GM23338 (cell line): ENCODE measurements around the gene KLHL22. TPM values are rescaled to one million over a fixed set of nuclear protein-coding genes. Genes with fewer than 3 reads are reported as not detected.

ENCODE experiments used
- ATAC-seq: fragments of 200-7000 bp; cut with Tn5 transposase; 3 replicates; pipeline ENCODE4 v1.9.1; 2020
- DNase-seq: peaks from one replicate; pipeline ENCODE4 v3.0.0-alpha.2; 2015; ENCODE audit warnings: low spot score
- H2AFZ ChIP-seq: fragments of 200-600 bp; sonication (generic); 2 replicates; pipeline ENCODE4 v1.8.0; 2016; ENCODE audit warnings: antibody characterized with exemption, mild to moderate bottlenecking, moderate library complexity
- H3F3A ChIP-seq: fragments of 200-600 bp; sonication (generic); replicated peaks from 2 replicates; pipeline ENCODE4 v1.8.0; 2017; ENCODE audit warnings: antibody characterized with exemption, mixed run types, low read depth
- H3K27ac ChIP-seq: fragments of 200-600 bp; sonication (generic); 2 replicates; pipeline ENCODE4 v1.6.1; 2016; ENCODE audit warnings: low read depth
- H3K27me3 ChIP-seq: fragments of 200-600 bp; sonication (generic); 2 replicates; pipeline ENCODE4 v1.8.0; 2016; ENCODE audit warnings: mild to moderate bottlenecking, mixed run types, moderate library complexity; ENCODE audit not compliant: insufficient read depth
- H3K36me3 ChIP-seq: fragments of 200-600 bp; sonication (generic); 2 replicates; pipeline ENCODE4 v1.8.0; 2016; ENCODE audit warnings: mild to moderate bottlenecking; ENCODE audit not compliant: insufficient read depth
- H3K4me1 ChIP-seq: fragments of 200-600 bp; sonication (generic); 2 replicates; pipeline ENCODE4 v1.8.0; 2016; ENCODE audit warnings: mild to moderate bottlenecking, moderate library complexity; ENCODE audit not compliant: insufficient read depth
- H3K4me2 ChIP-seq: fragments of 200-600 bp; sonication (generic); 2 replicates; pipeline ENCODE4 v1.7.1; 2017; ENCODE audit warnings: mixed run types
- H3K4me3 ChIP-seq: fragments of 200-600 bp; sonication (generic); 2 replicates; pipeline ENCODE4 v1.6.1; 2016; ENCODE audit warnings: mixed run types
- H3K79me2 ChIP-seq: fragments of 200-600 bp; sonication (generic); replicated peaks from 2 replicates; pipeline ENCODE4 v1.8.0; 2017; ENCODE audit warnings: mild to moderate bottlenecking; ENCODE audit not compliant: insufficient read depth
- H3K9me2 ChIP-seq: fragments of 200-600 bp; sonication (generic); 2 replicates; pipeline ENCODE4 v1.8.0; 2017; ENCODE audit not compliant: insufficient read depth
- H4K20me1 ChIP-seq: fragments of 200-600 bp; sonication (generic); replicated peaks from 2 replicates; pipeline ENCODE4 v1.8.0; 2017; ENCODE audit warnings: mild to moderate bottlenecking; ENCODE audit not compliant: insufficient read depth
- H3K27ac Mint-ChIP-seq: 2 replicates; pipeline ENCODE4 v1.8.0; 2020; ENCODE audit warnings: inconsistent platforms, mild to moderate bottlenecking, moderate library complexity, mixed read lengths
- H3K27me3 Mint-ChIP-seq: 3 replicates; pipeline ENCODE4 v1.8.0; 2022; ENCODE audit warnings: low read depth, mild to moderate bottlenecking, moderate library complexity, mixed read lengths, inconsistent platforms; ENCODE audit not compliant: insufficient read depth, poor library complexity
- H3K36me3 Mint-ChIP-seq: 3 replicates; pipeline ENCODE4 v1.8.0; 2021; ENCODE audit warnings: low read depth, mild to moderate bottlenecking, inconsistent platforms, moderate library complexity, mixed read lengths
- H3K4me1 Mint-ChIP-seq: 3 replicates; pipeline ENCODE4 v1.8.0; 2020; ENCODE audit warnings: mild to moderate bottlenecking, inconsistent platforms, mixed read lengths
- H3K4me3 Mint-ChIP-seq: 3 replicates; pipeline ENCODE4 v1.8.0; 2021; ENCODE audit warnings: moderate library complexity, mild to moderate bottlenecking, inconsistent platforms, mixed read lengths
- H3K9me3 Mint-ChIP-seq: 3 replicates; pipeline ENCODE4 v1.8.0; 2020; ENCODE audit warnings: moderate library complexity, mild to moderate bottlenecking, inconsistent platforms, mixed read lengths
- CREB1 ChIP-seq: fragments of 250-450 bp; sonication (Bioruptor Pico); IDR thresholded peaks from 2 replicates; pipeline ENCODE4 v1.5.0; 2020; ENCODE audit warnings: low read depth, mild to moderate bottlenecking, moderate library complexity
- EZH2 ChIP-seq: fragments of 200-600 bp; sonication (generic); IDR thresholded peaks from one replicate; pipeline ENCODE4 v1.8.0; 2017; ENCODE audit warnings: antibody characterized with exemption, mild to moderate bottlenecking, low read depth; ENCODE audit not compliant: unreplicated experiment
- EZH2phosphoT487 ChIP-seq: fragments of 200-600 bp; sonication (generic); IDR thresholded peaks from one replicate; pipeline ENCODE4 v1.8.1; 2018; ENCODE audit warnings: antibody characterized with exemption; ENCODE audit not compliant: unreplicated experiment
- JUNB ChIP-seq: IDR thresholded peaks from one replicate; pipeline ENCODE4 v1.6.1; 2016; ENCODE audit warnings: antibody characterized with exemption; ENCODE audit not compliant: unreplicated experiment
- NANOG ChIP-seq: IDR thresholded peaks from 2 replicates; pipeline ENCODE4 v1.6.1; 2016; ENCODE audit warnings: antibody characterized with exemption, borderline replicate concordance
- POLR2AphosphoS5 ChIP-seq: IDR thresholded peaks from 2 replicates; pipeline ENCODE4 v1.6.1; 2016; ENCODE audit warnings: antibody characterized with exemption, low read depth
- STAT1 ChIP-seq: IDR thresholded peaks from one replicate; pipeline ENCODE4 v1.6.1; 2016; ENCODE audit warnings: antibody characterized with exemption; ENCODE audit not compliant: unreplicated experiment
- ZNF114 ChIP-seq: fragments of 250-450 bp; sonication (Bioruptor Pico); IDR thresholded peaks from 2 replicates; pipeline ENCODE4 v1.5.0; 2020; ENCODE audit warnings: mild to moderate bottlenecking, moderate library complexity
- ZNF331 ChIP-seq: fragments of 250-450 bp; sonication (Bioruptor Pico); IDR thresholded peaks from 2 replicates; pipeline ENCODE4 v1.5.0; 2020; ENCODE audit warnings: low read depth, mild to moderate bottlenecking, moderate library complexity
- polyA plus RNA-seq: library from polyadenylated mRNA; unstranded; fragments of >200 nt; fragmentation: Nextera tagmentation; extraction: Ambion mirVana; gene quantifications from 2 replicates; pipeline ENCODE4 v1.2.1, GENCODE V29; 2016
- total RNA-seq: library from RNA; depleted of rRNA; stranded (reverse); fragments of >200 nt; shearing (Covaris generic); gene quantifications from 2 replicates; pipeline ENCODE4 v1.2.3, GENCODE V29; 2014
- TF ChIP-seq, protein P1 (sequence below): fragments of 250-450 bp; sonication (Bioruptor Pico); IDR thresholded peaks from 2 replicates; pipeline ENCODE4 v1.5.0; 2020; ENCODE audit warnings: mild to moderate bottlenecking, moderate library complexity
- TF ChIP-seq, protein P2 (sequence below): IDR thresholded peaks from one replicate; pipeline ENCODE4 v1.6.1; 2018; ENCODE audit warnings: antibody characterized with exemption; ENCODE audit not compliant: unreplicated experiment
- TF ChIP-seq, protein P3 (sequence below), 2 experiments: fragments of 200-600 bp in 1 of 2; sonication (generic) in 1 of 2; conservative IDR thresholded peaks; 2 replicates each; pipeline versions ENCODE4 v1.5.1 to v1.6.1; 2016 to 2017; ENCODE audit warnings: antibody characterized with exemption in 2 of 2, low read depth in 2 of 2, mild to moderate bottlenecking in 2 of 2, moderate library complexity in 1 of 2
- TF ChIP-seq, protein P4 (sequence below): IDR thresholded peaks from 2 replicates; pipeline ENCODE4 v1.6.1; 2016; ENCODE audit warnings: antibody characterized with exemption

The KLHL22 gene
- total and polyA plus RNA-seq, 2 experiments from 2014 or later: 2.4 to 16.0 TPM

DNA sequence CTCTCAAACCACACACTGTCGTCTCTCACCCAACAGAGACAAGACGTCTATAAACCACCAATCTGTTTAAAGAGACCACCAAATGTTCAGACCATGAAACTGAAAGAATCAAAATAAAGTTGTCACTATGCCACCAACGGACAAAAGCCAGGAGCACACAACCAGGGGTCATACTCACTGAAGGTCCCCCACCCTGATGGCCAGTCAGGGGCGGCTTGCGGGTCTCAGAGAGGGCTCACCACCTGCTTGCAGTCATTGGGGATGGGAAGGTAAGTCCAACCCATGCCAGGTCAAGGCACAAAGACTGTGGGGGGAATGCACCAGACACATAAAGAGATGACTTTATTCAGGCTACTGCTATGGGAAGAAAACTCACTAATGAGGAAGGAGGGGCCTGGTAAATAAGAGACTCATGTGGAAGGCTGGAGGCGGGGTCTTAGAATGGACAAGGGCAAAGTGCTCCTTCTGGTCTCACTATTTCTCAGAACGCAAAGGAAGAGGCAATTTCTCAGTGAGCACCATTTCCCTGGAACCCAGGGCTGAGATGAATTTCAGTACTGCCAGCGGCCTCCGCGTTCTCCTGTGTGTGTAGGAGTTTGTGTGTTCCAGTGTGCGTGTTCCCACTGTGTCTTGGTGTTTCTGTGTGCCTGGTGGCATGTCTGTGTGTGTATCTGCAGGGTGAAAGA, 75.3 kb downstream of the KLHL22 start:
- Histone ChIP-seq H3K9me2 (no peaks in the 10 kb centered on the region), H3K4me1 (no peaks in the 10 kb centered on the region), H3K79me2 (no peaks in the 10 kb centered on the region), H3K27ac (no peak overlapping the region), H3K36me3 (no peaks in the 10 kb centered on the region), H3K4me3 (no peak overlapping the region), H2AFZ (no peak overlapping the region), H3K4me2 (no peak overlapping the region), H4K20me1 (no peaks in the 10 kb centered on the region), H3K27me3 (peaks cover 15% of the 10 kb centered on the region), H3F3A (no peaks in the 10 kb centered on the region)
- TF ChIP-seq NANOG (no peak), ZNF114 (CRISPR knock-in tag) (no peak), JUNB (no peak), EZH2 (no peak), POLR2AphosphoS5 (no peak), ZNF331 (CRISPR knock-in tag) (no peak), CREB1 (CRISPR knock-in tag) (no peak), EZH2phosphoT487 (no peak), STAT1 (no peak)
- TF ChIP-seq, protein P1, sequence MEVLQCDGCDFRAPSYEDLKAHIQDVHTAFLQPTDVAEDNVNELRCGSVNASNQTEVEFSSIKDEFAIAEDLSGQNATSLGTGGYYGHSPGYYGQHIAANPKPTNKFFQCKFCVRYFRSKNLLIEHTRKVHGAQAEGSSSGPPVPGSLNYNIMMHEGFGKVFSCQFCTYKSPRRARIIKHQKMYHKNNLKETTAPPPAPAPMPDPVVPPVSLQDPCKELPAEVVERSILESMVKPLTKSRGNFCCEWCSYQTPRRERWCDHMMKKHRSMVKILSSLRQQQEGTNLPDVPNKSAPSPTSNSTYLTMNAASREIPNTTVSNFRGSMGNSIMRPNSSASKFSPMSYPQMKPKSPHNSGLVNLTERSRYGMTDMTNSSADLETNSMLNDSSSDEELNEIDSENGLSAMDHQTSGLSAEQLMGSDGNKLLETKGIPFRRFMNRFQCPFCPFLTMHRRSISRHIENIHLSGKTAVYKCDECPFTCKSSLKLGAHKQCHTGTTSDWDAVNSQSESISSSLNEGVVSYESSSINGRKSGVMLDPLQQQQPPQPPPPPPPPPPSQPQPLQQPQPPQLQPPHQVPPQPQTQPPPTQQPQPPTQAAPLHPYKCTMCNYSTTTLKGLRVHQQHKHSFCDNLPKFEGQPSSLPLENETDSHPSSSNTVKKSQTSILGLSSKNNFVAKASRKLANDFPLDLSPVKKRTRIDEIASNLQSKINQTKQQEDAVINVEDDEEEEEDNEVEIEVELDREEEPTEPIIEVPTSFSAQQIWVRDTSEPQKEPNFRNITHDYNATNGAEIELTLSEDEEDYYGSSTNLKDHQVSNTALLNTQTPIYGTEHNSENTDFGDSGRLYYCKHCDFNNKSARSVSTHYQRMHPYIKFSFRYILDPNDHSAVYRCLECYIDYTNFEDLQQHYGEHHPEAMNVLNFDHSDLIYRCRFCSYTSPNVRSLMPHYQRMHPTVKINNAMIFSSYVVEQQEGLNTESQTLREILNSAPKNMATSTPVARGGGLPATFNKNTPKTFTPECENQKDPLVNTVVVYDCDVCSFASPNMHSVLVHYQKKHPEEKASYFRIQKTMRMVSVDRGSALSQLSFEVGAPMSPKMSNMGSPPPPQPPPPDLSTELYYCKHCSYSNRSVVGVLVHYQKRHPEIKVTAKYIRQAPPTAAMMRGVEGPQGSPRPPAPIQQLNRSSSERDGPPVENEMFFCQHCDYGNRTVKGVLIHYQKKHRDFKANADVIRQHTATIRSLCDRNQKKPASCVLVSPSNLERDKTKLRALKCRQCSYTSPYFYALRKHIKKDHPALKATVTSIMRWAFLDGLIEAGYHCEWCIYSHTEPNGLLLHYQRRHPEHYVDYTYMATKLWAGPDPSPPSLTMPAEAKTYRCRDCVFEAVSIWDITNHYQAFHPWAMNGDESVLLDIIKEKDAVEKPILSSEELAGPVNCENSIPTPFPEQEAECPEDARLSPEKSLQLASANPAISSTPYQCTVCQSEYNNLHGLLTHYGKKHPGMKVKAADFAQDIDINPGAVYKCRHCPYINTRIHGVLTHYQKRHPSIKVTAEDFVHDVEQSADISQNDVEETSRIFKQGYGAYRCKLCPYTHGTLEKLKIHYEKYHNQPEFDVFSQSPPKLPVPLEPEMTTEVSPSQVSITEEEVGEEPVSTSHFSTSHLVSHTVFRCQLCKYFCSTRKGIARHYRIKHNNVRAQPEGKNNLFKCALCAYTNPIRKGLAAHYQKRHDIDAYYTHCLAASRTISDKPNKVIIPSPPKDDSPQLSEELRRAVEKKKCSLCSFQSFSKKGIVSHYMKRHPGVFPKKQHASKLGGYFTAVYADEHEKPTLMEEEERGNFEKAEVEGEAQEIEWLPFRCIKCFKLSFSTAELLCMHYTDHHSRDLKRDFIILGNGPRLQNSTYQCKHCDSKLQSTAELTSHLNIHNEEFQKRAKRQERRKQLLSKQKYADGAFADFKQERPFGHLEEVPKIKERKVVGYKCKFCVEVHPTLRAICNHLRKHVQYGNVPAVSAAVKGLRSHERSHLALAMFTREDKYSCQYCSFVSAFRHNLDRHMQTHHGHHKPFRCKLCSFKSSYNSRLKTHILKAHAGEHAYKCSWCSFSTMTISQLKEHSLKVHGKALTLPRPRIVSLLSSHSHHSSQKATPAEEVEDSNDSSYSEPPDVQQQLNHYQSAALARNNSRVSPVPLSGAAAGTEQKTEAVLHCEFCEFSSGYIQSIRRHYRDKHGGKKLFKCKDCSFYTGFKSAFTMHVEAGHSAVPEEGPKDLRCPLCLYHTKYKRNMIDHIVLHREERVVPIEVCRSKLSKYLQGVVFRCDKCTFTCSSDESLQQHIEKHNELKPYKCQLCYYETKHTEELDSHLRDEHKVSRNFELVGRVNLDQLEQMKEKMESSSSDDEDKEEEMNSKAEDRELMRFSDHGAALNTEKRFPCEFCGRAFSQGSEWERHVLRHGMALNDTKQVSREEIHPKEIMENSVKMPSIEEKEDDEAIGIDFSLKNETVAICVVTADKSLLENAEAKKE: no peak
- TF ChIP-seq, protein P2, sequence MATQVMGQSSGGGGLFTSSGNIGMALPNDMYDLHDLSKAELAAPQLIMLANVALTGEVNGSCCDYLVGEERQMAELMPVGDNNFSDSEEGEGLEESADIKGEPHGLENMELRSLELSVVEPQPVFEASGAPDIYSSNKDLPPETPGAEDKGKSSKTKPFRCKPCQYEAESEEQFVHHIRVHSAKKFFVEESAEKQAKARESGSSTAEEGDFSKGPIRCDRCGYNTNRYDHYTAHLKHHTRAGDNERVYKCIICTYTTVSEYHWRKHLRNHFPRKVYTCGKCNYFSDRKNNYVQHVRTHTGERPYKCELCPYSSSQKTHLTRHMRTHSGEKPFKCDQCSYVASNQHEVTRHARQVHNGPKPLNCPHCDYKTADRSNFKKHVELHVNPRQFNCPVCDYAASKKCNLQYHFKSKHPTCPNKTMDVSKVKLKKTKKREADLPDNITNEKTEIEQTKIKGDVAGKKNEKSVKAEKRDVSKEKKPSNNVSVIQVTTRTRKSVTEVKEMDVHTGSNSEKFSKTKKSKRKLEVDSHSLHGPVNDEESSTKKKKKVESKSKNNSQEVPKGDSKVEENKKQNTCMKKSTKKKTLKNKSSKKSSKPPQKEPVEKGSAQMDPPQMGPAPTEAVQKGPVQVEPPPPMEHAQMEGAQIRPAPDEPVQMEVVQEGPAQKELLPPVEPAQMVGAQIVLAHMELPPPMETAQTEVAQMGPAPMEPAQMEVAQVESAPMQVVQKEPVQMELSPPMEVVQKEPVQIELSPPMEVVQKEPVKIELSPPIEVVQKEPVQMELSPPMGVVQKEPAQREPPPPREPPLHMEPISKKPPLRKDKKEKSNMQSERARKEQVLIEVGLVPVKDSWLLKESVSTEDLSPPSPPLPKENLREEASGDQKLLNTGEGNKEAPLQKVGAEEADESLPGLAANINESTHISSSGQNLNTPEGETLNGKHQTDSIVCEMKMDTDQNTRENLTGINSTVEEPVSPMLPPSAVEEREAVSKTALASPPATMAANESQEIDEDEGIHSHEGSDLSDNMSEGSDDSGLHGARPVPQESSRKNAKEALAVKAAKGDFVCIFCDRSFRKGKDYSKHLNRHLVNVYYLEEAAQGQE: no peak
- TF ChIP-seq, protein P3, sequence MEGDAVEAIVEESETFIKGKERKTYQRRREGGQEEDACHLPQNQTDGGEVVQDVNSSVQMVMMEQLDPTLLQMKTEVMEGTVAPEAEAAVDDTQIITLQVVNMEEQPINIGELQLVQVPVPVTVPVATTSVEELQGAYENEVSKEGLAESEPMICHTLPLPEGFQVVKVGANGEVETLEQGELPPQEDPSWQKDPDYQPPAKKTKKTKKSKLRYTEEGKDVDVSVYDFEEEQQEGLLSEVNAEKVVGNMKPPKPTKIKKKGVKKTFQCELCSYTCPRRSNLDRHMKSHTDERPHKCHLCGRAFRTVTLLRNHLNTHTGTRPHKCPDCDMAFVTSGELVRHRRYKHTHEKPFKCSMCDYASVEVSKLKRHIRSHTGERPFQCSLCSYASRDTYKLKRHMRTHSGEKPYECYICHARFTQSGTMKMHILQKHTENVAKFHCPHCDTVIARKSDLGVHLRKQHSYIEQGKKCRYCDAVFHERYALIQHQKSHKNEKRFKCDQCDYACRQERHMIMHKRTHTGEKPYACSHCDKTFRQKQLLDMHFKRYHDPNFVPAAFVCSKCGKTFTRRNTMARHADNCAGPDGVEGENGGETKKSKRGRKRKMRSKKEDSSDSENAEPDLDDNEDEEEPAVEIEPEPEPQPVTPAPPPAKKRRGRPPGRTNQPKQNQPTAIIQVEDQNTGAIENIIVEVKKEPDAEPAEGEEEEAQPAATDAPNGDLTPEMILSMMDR (conservative IDR thresholded peaks at IDR 0.05; ENCODE audit: low read depth in 2 of 2): no peak
- TF ChIP-seq, protein P4, sequence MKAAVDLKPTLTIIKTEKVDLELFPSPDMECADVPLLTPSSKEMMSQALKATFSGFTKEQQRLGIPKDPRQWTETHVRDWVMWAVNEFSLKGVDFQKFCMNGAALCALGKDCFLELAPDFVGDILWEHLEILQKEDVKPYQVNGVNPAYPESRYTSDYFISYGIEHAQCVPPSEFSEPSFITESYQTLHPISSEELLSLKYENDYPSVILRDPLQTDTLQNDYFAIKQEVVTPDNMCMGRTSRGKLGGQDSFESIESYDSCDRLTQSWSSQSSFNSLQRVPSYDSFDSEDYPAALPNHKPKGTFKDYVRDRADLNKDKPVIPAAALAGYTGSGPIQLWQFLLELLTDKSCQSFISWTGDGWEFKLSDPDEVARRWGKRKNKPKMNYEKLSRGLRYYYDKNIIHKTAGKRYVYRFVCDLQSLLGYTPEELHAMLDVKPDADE: no peak
- Mint-ChIP-seq H3K4me1 (peaks cover 3% of the 10 kb centered on the region), H3K9me3 (no peaks in the 10 kb centered on the region), H3K27me3 (peaks cover 26% of the 10 kb centered on the region), H3K27ac (no peak overlapping the region), H3K4me3 (no peak overlapping the region), H3K36me3 (no peaks in the 10 kb centered on the region; the same call in 2 of the 3 replicates)
- ATAC-seq: no peak
- DNase-seq: no peak
